GM18520 (cell line): ENCODE data around the gene TIMM50.

Experiments used
- ATAC-seq: cut with Tn5 transposase; IDR thresholded peaks from one replicate; pipeline ENCODE4 v1.9.1; 2021; ENCODE audit not compliant: unreplicated experiment

Gene TIMM50

GRCh38 chr19:39498798-39499642, 18.4 kb downstream of the TIMM50 start, which contains the start of gene DLL3:
Gene DLL3, plus strand, starts transcription at chr19:39498947. Its CDS starts 28 bp downstream, at chr19:39498975.
- no peak for ATAC-seq

- ATAC-seq: no peak
Observed at GRCh38 chr19:39499932-39500331, 19.3 kb downstream of the TIMM50 start.

- ATAC-seq: no peak
Observed at GRCh38 chr19:39500543-39500942, 19.9 kb downstream of the TIMM50 start.

GRCh38 chr19:39501340-39501739, 20.7 kb downstream of the TIMM50 start:
- ATAC-seq: no peak

GRCh38 chr19:39502640-39503417, 22.2 kb downstream of the TIMM50 start:
- ATAC-seq: no peak

GRCh38 chr19:39506598-39506943, 25.9 kb downstream of the TIMM50 start:
- no peak for ATAC-seq

GRCh38 chr19:39506944-39507714, 26.5 kb downstream of the TIMM50 start:
- no peak for ATAC-seq

GRCh38 chr19:39507715-39508364, 27.2 kb downstream of the TIMM50 start:
- no peak for ATAC-seq

- ATAC-seq: no peak
Observed at GRCh38 chr19:39508629-39509028, 28.0 kb downstream of the TIMM50 start.

- ATAC-seq: no peak
Observed at GRCh38 chr19:39509233-39509632, 28.6 kb downstream of the TIMM50 start.

GRCh38 chr19:39512988-39513387, 32.4 kb downstream of the TIMM50 start:
- ATAC-seq: no peak

GRCh38 chr19:39514840-39515550, 34.4 kb downstream of the TIMM50 start, which contains the start of gene SELENOV:
Gene SELENOV, plus strand, starts transcription at chr19:39515139. Its CDS starts 74 bp downstream, at chr19:39515213.
- no peak for ATAC-seq

GRCh38 chr19:39515551-39516191, 35.0 kb downstream of the TIMM50 start:
- ATAC-seq: no peak

GRCh38 chr19:39516270-39516669, 35.6 kb downstream of the TIMM50 start:
- no peak for ATAC-seq

- ATAC-seq: no peak
Observed at GRCh38 chr19:39517432-39517831, 36.8 kb downstream of the TIMM50 start.

- no peak for ATAC-seq
Observed at GRCh38 chr19:39518458-39518857, 37.8 kb downstream of the TIMM50 start.

- ATAC-seq: no peak
Observed at GRCh38 chr19:39518975-39519374, 38.3 kb downstream of the TIMM50 start.

- no peak for ATAC-seq
Observed at GRCh38 chr19:39520541-39521484, 40.2 kb downstream of the TIMM50 start.

- ATAC-seq: no peak
Observed at GRCh38 chr19:39524495-39524894, 43.9 kb downstream of the TIMM50 start.
